Activated CD8-positive, alpha-beta memory T cell treated with anti-CD3 and anti-CD28 coated beads for 24 hours (primary cell): ENCODE measurements around the gene NDUFS8.

Experiments used
- DNase-seq: peaks from one replicate; pipeline ENCODE4 v3.0.0-alpha.2; 2020

NDUFS8 gene

DNA sequence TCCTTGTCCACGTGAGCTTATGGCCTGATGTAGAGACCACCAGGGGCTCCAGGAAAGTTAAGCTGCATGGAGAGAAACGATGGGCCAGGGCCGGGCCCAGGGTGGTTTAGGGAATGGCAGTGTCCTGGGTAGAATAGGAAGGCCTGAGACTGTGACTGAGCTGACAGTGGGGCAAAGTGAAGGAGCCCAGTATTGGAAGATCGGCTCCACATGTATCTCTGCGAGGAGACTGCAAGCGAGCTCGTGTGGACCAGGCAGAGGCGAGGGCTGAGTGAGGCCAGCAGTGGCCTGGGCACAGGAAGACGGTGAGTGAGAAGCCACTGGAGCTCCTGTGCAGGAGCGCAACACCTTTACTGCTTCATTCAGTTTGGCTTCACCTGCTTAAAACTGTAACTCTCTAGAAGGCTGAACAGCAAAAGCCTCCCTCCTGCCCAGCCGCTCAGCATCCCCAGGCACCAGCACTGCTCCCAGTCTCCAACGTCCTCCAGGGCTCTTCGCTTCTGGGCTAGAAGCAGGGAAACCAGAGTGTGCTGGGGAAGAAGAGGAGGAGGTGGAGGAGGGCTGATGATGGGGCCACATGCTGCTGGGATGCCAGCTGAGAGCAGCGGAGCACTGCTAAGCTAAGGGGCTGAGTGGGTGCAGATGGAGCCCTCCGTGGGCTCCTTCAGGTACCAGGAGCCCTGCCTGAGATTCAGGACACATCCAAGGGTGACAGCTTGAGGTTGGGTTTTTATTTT is 21.8 kb downstream of the NDUFS8 start:
- no peak for DNase-seq

DNA sequence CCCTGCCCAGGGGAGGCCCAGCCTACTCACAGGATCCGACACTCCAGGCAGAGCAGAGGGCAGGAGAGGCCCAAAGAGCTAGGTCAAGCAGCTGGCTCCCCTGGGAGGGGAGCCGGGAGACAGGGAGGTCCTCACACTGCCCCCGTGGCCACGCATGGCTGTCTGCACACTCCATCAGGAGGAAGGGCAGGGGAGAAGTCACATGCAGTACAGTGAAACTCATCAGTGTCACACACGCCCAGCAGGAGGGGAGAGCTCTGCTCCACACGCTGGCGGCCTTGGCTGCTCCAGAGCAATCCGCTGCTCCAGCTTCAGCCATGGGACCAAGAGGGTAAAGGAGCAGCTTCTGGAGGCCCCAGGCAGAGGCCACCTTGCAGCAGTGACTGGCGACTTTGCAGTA is 22.6 kb downstream of the NDUFS8 start:
- DNase-seq = no peak

- no peak for DNase-seq
Observed at GRCh38 chr11:68053981-68054812, 23.7 kb downstream of the NDUFS8 start.

GRCh38 chr11:68056317-68057285 is 26.1 kb downstream of the NDUFS8 start:
- DNase-seq = no peak

- no peak for DNase-seq
Observed at GRCh38 chr11:68057807-68058206, 27.3 kb downstream of the NDUFS8 start.

- no peak for DNase-seq
Observed at GRCh38 chr11:68061508-68061907, 31.0 kb downstream of the NDUFS8 start.

- no peak for DNase-seq
Observed at GRCh38 chr11:68064926-68065325, 34.4 kb downstream of the NDUFS8 start.

DNA sequence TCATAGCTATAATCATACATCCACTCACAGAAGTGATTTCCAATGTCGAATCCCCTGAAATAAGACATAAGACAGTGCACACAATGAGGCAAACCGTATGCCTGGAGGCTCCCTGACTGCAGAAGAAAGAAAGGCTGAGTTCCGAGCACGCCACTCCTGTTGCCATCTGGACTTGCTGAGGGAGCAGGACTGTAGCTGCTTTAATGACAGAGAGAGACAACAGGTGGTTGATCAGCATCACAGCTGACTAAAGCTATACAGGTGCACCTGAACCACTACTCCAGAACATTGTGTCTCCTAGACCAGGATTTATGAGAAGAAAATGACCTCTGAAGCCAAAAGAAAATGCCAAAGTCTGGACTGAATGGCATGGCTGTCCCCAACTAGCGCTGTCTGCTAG is 35.4 kb downstream of the NDUFS8 start:
- DNase-seq = no peak

DNA sequence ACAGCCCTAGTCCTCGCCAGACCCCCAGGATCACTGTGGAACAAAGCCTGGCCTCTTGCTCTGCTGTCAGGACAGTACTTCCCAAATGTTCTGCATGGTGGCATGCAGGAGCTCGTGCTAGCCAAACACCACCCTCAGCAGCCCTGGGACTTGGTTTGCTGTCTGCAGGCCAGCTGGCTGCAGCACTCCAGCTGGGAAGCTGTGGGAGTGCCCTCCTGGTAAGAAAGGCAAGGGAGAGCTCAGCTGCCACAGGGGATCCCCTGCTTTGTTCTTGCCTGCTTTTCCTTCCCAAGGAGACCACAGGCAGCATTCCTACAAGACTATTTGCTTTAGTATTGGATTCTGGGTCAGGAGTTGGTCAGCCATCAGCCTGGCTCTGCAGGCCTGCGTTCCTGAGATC is 36.3 kb downstream of the NDUFS8 start:
- DNase-seq = no peak

- DNase-seq = no peak
Observed at GRCh38 chr11:68067991-68068390, 37.5 kb downstream of the NDUFS8 start.

- DNase-seq = no peak
Observed at GRCh38 chr11:68071281-68072048, 41.0 kb downstream of the NDUFS8 start.

DNA sequence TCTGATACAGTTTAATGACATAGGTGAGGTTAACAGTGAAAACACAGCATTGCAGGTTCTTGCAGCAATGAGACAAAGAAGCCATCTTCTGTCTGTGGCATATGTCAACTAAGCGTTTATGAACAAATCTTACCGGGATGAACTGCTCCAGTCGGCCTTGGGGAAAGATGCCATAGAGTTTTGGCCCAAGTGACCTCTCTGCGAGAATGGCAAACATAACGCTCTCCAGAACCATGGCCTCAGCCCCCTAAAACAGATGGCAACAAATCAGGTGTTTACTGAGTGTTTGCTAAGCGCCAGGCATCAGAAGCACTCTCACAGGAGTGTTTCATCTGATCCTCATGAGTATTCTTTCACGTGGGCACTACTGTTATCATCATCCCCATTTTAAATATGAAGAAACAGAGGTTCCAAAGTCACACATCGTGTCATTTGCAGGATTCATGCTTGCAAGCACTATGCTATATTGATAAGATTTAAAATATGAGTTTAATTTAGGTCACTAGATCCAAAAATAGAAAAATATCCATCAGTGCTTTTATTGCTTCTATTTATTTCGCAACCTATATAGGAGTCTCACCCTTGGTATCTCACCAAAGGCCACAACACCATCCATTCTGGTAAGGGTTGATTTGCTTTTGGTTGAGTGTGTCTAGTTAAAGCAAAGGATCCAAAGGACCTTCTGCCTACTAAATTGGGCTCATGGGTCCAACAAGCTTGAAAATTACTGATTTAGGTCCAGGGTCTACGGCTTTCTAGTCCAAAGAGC is 44.3 kb downstream of the NDUFS8 start:
- DNase-seq = no peak

GRCh38 chr11:68076371-68077042 is 46.0 kb downstream of the NDUFS8 start:
- no peak for DNase-seq

- no peak for DNase-seq
Observed at GRCh38 chr11:68077617-68078582, 47.4 kb downstream of the NDUFS8 start.

DNA sequence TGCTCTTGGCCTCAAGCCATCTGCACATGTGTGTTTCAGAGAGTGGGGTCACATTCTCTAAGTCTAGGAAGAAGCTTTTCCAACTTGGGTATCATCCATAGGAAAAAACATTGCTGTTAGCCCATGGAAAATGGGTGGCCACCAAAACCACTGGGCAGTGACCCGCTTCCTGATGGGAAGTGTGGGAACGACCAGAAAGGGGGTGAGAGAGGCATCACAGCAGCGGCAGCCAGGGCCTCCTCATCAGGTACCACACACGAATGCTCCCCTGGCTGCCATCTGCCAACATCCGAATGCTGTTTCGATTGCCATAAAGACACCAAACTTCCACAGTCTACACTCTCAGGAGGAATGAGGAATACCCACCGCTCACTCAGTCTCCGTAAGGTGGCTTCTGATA is 50.4 kb downstream of the NDUFS8 start:
- no peak for DNase-seq

DNA sequence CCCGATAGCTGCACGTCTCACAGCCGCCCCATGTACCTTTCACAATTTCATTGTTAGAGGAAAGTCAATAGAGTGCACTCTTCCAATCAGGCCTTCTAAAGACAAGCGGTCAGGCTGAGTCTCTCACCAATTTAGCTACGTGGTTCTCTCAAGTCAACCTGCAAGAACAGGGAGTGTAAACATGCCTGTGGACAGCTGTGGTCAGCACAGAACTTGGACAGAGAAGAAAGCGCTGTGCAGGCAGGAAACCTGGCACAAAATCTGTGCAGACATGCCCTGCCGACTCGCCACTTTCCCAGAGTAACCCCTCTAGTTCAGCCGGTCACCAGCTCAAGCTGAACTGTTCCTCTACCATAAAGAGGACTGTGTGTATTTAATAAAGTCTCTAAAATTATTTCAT is 51.2 kb downstream of the NDUFS8 start:
- no peak for DNase-seq

GRCh38 chr11:68082481-68082880 is 52.0 kb downstream of the NDUFS8 start:
- no peak for DNase-seq

GRCh38 chr11:68083517-68083916 is 53.0 kb downstream of the NDUFS8 start:
- DNase-seq = no peak
